GM23338 (cell line): ENCODE data around the gene ZDHHC4. TPM values are rescaled to one million over a fixed set of nuclear protein-coding genes. Genes with fewer than 3 reads are reported as not detected.

Experiments
- ATAC-seq: fragments of 200-7000 bp; cut with Tn5 transposase; 3 replicates; pipeline ENCODE4 v1.9.1; 2020
- DNase-seq: peaks from one replicate; pipeline ENCODE4 v3.0.0-alpha.2; 2015; ENCODE audit warnings: low spot score
- H2AFZ ChIP-seq: fragments of 200-600 bp; sonication (generic); 2 replicates; pipeline ENCODE4 v1.8.0; 2016; ENCODE audit warnings: antibody characterized with exemption, mild to moderate bottlenecking, moderate library complexity
- H3F3A ChIP-seq: fragments of 200-600 bp; sonication (generic); replicated peaks from 2 replicates; pipeline ENCODE4 v1.8.0; 2017; ENCODE audit warnings: antibody characterized with exemption, mixed run types, low read depth
- H3K27ac ChIP-seq: fragments of 200-600 bp; sonication (generic); 2 replicates; pipeline ENCODE4 v1.6.1; 2016; ENCODE audit warnings: low read depth
- H3K27me3 ChIP-seq: fragments of 200-600 bp; sonication (generic); 2 replicates; pipeline ENCODE4 v1.8.0; 2016; ENCODE audit warnings: mild to moderate bottlenecking, mixed run types, moderate library complexity; ENCODE audit not compliant: insufficient read depth
- H3K36me3 ChIP-seq: fragments of 200-600 bp; sonication (generic); 2 replicates; pipeline ENCODE4 v1.8.0; 2016; ENCODE audit warnings: mild to moderate bottlenecking; ENCODE audit not compliant: insufficient read depth
- H3K4me1 ChIP-seq: fragments of 200-600 bp; sonication (generic); 2 replicates; pipeline ENCODE4 v1.8.0; 2016; ENCODE audit warnings: mild to moderate bottlenecking, moderate library complexity; ENCODE audit not compliant: insufficient read depth
- H3K4me2 ChIP-seq: fragments of 200-600 bp; sonication (generic); 2 replicates; pipeline ENCODE4 v1.7.1; 2017; ENCODE audit warnings: mixed run types
- H3K4me3 ChIP-seq: fragments of 200-600 bp; sonication (generic); 2 replicates; pipeline ENCODE4 v1.6.1; 2016; ENCODE audit warnings: mixed run types
- H3K79me2 ChIP-seq: fragments of 200-600 bp; sonication (generic); replicated peaks from 2 replicates; pipeline ENCODE4 v1.8.0; 2017; ENCODE audit warnings: mild to moderate bottlenecking; ENCODE audit not compliant: insufficient read depth
- H3K9me2 ChIP-seq: fragments of 200-600 bp; sonication (generic); 2 replicates; pipeline ENCODE4 v1.8.0; 2017; ENCODE audit not compliant: insufficient read depth
- H4K20me1 ChIP-seq: fragments of 200-600 bp; sonication (generic); replicated peaks from 2 replicates; pipeline ENCODE4 v1.8.0; 2017; ENCODE audit warnings: mild to moderate bottlenecking; ENCODE audit not compliant: insufficient read depth
- H3K27ac Mint-ChIP-seq: 2 replicates; pipeline ENCODE4 v1.8.0; 2020; ENCODE audit warnings: inconsistent platforms, mild to moderate bottlenecking, moderate library complexity, mixed read lengths
- H3K27me3 Mint-ChIP-seq: 3 replicates; pipeline ENCODE4 v1.8.0; 2022; ENCODE audit warnings: low read depth, mild to moderate bottlenecking, moderate library complexity, mixed read lengths, inconsistent platforms; ENCODE audit not compliant: insufficient read depth, poor library complexity
- H3K36me3 Mint-ChIP-seq: 3 replicates; pipeline ENCODE4 v1.8.0; 2021; ENCODE audit warnings: low read depth, mild to moderate bottlenecking, inconsistent platforms, moderate library complexity, mixed read lengths
- H3K4me1 Mint-ChIP-seq: 3 replicates; pipeline ENCODE4 v1.8.0; 2020; ENCODE audit warnings: mild to moderate bottlenecking, inconsistent platforms, mixed read lengths
- H3K4me3 Mint-ChIP-seq: 3 replicates; pipeline ENCODE4 v1.8.0; 2021; ENCODE audit warnings: moderate library complexity, mild to moderate bottlenecking, inconsistent platforms, mixed read lengths
- H3K9me3 Mint-ChIP-seq: 3 replicates; pipeline ENCODE4 v1.8.0; 2020; ENCODE audit warnings: moderate library complexity, mild to moderate bottlenecking, inconsistent platforms, mixed read lengths
- CREB1 ChIP-seq: fragments of 250-450 bp; sonication (Bioruptor Pico); IDR thresholded peaks from 2 replicates; pipeline ENCODE4 v1.5.0; 2020; ENCODE audit warnings: low read depth, mild to moderate bottlenecking, moderate library complexity
- ETS1 ChIP-seq: IDR thresholded peaks from 2 replicates; pipeline ENCODE4 v1.6.1; 2016; ENCODE audit warnings: antibody characterized with exemption
- EZH2phosphoT487 ChIP-seq: fragments of 200-600 bp; sonication (generic); IDR thresholded peaks from one replicate; pipeline ENCODE4 v1.8.1; 2018; ENCODE audit warnings: antibody characterized with exemption; ENCODE audit not compliant: unreplicated experiment
- NANOG ChIP-seq: IDR thresholded peaks from 2 replicates; pipeline ENCODE4 v1.6.1; 2016; ENCODE audit warnings: antibody characterized with exemption, borderline replicate concordance
- ZNF331 ChIP-seq: fragments of 250-450 bp; sonication (Bioruptor Pico); IDR thresholded peaks from 2 replicates; pipeline ENCODE4 v1.5.0; 2020; ENCODE audit warnings: low read depth, mild to moderate bottlenecking, moderate library complexity
- polyA plus RNA-seq: library from polyadenylated mRNA; unstranded; fragments of >200 nt; fragmentation: Nextera tagmentation; extraction: Ambion mirVana; gene quantifications from 2 replicates; pipeline ENCODE4 v1.2.1, GENCODE V29; 2016
- total RNA-seq: library from RNA; depleted of rRNA; stranded (reverse); fragments of >200 nt; shearing (Covaris generic); gene quantifications from 2 replicates; pipeline ENCODE4 v1.2.3, GENCODE V29; 2014
- TF ChIP-seq, protein P1 (sequence below): fragments of 250-450 bp; sonication (Bioruptor Pico); IDR thresholded peaks from 2 replicates; pipeline ENCODE4 v1.5.0; 2020; ENCODE audit warnings: mild to moderate bottlenecking, moderate library complexity

The ZDHHC4 gene
- total and polyA plus RNA-seq, 2 experiments from 2014 or later: 31.2 to 58.9 TPM

DNA sequence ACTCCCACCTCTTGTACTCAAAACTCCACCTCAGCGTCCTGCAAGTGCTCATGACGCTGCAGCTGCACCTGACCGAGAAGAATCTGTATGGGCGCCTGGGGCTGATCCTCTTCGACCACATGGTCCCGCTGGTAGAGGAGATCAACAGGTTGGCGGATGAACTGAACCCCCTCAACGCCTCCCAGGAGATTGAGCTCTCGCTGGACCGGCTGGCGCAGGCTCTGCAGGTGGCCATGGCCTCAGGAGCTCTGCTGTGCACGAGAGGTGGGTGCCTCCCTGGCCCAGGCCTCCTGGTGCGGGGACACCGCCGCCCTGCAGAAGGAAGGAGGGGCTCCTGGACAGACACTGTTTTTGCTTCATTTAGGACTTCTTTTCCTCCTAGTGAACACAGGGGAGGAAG lies 22.8 kb downstream of the ZDHHC4 start:
- H4K20me1 ChIP-seq: peaks cover 3% of the 10 kb centered on the region; the same call in 1 of the 2 replicates

More for the DNA sequence above, 22.8 kb downstream of the ZDHHC4 start:
- H3K9me2 ChIP-seq: no peaks in the 10 kb centered on the region
- peaks cover 5% of the 10 kb centered on the region for H3K27me3 Mint-ChIP-seq
- H3K79me2 ChIP-seq: no peaks in the 10 kb centered on the region
- ATAC-seq (no peak), DNase-seq (no peak)
- H3K27me3 ChIP-seq: no peaks in the 10 kb centered on the region
- no peak overlapping the region for H2AFZ ChIP-seq
- H3K4me2 ChIP-seq: no peak overlapping the region
- peaks cover 10% of the 10 kb centered on the region; the same call in 1 of the 2 replicates for H3K36me3 ChIP-seq
- H3K4me1 Mint-ChIP-seq: no peaks in the 10 kb centered on the region
- H3K4me3 Mint-ChIP-seq: no peak overlapping the region
- TF ChIP-seq EZH2phosphoT487: no peak
- TF ChIP-seq NANOG: no peak
- TF ChIP-seq ZNF331: no peak
- TF ChIP-seq, protein P1, sequence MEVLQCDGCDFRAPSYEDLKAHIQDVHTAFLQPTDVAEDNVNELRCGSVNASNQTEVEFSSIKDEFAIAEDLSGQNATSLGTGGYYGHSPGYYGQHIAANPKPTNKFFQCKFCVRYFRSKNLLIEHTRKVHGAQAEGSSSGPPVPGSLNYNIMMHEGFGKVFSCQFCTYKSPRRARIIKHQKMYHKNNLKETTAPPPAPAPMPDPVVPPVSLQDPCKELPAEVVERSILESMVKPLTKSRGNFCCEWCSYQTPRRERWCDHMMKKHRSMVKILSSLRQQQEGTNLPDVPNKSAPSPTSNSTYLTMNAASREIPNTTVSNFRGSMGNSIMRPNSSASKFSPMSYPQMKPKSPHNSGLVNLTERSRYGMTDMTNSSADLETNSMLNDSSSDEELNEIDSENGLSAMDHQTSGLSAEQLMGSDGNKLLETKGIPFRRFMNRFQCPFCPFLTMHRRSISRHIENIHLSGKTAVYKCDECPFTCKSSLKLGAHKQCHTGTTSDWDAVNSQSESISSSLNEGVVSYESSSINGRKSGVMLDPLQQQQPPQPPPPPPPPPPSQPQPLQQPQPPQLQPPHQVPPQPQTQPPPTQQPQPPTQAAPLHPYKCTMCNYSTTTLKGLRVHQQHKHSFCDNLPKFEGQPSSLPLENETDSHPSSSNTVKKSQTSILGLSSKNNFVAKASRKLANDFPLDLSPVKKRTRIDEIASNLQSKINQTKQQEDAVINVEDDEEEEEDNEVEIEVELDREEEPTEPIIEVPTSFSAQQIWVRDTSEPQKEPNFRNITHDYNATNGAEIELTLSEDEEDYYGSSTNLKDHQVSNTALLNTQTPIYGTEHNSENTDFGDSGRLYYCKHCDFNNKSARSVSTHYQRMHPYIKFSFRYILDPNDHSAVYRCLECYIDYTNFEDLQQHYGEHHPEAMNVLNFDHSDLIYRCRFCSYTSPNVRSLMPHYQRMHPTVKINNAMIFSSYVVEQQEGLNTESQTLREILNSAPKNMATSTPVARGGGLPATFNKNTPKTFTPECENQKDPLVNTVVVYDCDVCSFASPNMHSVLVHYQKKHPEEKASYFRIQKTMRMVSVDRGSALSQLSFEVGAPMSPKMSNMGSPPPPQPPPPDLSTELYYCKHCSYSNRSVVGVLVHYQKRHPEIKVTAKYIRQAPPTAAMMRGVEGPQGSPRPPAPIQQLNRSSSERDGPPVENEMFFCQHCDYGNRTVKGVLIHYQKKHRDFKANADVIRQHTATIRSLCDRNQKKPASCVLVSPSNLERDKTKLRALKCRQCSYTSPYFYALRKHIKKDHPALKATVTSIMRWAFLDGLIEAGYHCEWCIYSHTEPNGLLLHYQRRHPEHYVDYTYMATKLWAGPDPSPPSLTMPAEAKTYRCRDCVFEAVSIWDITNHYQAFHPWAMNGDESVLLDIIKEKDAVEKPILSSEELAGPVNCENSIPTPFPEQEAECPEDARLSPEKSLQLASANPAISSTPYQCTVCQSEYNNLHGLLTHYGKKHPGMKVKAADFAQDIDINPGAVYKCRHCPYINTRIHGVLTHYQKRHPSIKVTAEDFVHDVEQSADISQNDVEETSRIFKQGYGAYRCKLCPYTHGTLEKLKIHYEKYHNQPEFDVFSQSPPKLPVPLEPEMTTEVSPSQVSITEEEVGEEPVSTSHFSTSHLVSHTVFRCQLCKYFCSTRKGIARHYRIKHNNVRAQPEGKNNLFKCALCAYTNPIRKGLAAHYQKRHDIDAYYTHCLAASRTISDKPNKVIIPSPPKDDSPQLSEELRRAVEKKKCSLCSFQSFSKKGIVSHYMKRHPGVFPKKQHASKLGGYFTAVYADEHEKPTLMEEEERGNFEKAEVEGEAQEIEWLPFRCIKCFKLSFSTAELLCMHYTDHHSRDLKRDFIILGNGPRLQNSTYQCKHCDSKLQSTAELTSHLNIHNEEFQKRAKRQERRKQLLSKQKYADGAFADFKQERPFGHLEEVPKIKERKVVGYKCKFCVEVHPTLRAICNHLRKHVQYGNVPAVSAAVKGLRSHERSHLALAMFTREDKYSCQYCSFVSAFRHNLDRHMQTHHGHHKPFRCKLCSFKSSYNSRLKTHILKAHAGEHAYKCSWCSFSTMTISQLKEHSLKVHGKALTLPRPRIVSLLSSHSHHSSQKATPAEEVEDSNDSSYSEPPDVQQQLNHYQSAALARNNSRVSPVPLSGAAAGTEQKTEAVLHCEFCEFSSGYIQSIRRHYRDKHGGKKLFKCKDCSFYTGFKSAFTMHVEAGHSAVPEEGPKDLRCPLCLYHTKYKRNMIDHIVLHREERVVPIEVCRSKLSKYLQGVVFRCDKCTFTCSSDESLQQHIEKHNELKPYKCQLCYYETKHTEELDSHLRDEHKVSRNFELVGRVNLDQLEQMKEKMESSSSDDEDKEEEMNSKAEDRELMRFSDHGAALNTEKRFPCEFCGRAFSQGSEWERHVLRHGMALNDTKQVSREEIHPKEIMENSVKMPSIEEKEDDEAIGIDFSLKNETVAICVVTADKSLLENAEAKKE: no peak
- TF ChIP-seq CREB1 (CRISPR knock-in tag): no peak
- TF ChIP-seq ETS1: no peak
- H3K9me3 Mint-ChIP-seq: no peaks in the 10 kb centered on the region
- H3K36me3 Mint-ChIP-seq: peaks cover 68% of the 10 kb centered on the region
- no peak overlapping the region for H3K4me3 ChIP-seq
- H3K4me1 ChIP-seq: no peaks in the 10 kb centered on the region
- no peaks in the 10 kb centered on the region for H3F3A ChIP-seq
- H3K27ac Mint-ChIP-seq: no peak overlapping the region
- H3K27ac ChIP-seq: no peak overlapping the region
